Skin epidermis (tissue), 12 donors: ENCODE data around the gene KCND3.

Experiments
- H3K27ac ChIP-seq, 21 experiments: fragments of 200-600 bp; sonication (generic) in 11 of 21; one replicate each; pipeline ENCODE4 v1.5.0; 2020; ENCODE audit warnings: mild to moderate bottlenecking in 3 of 21, inconsistent platforms in 2 of 21, moderate library complexity in 2 of 21
- H3K4me3 ChIP-seq, 7 experiments: fragments of 200-600 bp; sonication (generic) in 2 of 7; one replicate each; pipeline ENCODE4 v1.5.0; 2020; ENCODE audit warnings: inconsistent platforms in 2 of 7, mild to moderate bottlenecking in 2 of 7, moderate library complexity in 1 of 7

Gene KCND3

GRCh38 chr1:111990026-111990877 lies 784 bp upstream of the KCND3 start:
- Histone ChIP-seq H3K4me3 (peak overlapping the region; percentile 35 to 58 (median 45)), H3K27ac (peak overlapping the region in 17 of 21 experiments; percentile 2 to 86 (median 73))

DNA sequence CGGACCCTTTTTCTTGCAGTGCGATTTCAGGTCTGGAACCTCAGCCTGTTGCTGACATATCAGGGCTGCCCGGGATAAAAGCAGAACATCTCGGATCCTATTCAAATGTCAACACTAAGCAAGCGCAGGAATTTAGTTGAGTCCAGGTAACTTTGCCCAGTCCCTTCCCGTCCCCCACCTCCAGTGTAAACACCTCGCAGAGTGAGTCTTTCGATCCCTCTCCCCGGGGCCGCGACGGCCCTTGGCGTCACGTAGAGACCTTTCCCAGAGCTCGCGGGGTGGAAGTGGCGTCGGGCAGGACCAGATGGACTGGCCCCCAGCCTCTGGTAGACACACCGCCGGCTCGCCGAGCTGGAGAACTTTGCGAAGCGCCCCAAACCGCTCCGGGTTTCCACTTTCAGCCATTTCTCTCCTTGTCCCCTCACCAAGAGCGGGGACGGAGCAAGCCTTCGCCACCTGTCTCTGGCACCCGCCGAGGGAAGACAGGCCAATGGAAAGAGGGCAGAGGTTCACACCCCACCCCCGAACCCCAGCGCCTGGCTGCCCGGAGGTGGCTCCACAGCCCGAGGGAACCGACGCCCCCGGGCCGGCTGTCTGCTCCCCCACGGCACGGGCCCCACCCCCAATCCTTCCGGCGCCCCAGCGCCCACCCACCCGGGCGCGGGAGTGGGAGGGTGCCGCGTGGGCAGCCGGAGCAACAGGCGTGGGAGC lies 570 bp downstream of the KCND3 start:
- Histone ChIP-seq H3K27ac (peak overlapping the region in 6 of 21 experiments; percentile 47 to 86 (median 77)), H3K4me3 (peak overlapping the region; percentile 29 to 58 (median 45))

GRCh38 chr1:111988377-111988742 lies 1.1 kb downstream of the KCND3 start:
- Histone ChIP-seq H3K4me3 (peak overlapping the region in 4 of 7 experiments; percentile 44 to 58 (median 51)), H3K27ac (no peak overlapping the region)

- H3K4me3 ChIP-seq = no peak overlapping the region
- no peak overlapping the region for H3K27ac ChIP-seq
These were observed 2.0 kb downstream of the KCND3 start for GRCh38 chr1:111987502-111987901.

DNA sequence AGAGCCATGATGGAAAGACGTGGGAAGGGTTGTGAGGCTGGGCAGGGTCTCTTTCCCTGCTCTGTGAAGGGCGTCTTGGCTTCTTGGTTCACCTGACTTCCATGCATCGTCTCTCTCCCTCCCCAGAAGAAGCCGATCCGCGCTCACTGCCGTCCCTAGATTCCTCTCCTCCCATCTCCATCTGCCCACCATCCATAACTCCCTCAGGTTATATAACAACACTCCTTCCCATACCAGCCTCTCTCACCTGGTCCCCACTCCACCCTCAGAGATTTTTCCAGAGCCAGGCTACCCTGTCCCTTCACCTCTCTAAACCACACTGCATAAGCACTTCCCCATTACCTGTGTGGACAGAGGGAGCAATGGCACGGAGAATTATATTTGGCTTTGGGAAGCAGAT lies 6.0 kb downstream of the KCND3 start:
- H3K27ac ChIP-seq = no peak overlapping the region
- no peak overlapping the region for H3K4me3 ChIP-seq

DNA sequence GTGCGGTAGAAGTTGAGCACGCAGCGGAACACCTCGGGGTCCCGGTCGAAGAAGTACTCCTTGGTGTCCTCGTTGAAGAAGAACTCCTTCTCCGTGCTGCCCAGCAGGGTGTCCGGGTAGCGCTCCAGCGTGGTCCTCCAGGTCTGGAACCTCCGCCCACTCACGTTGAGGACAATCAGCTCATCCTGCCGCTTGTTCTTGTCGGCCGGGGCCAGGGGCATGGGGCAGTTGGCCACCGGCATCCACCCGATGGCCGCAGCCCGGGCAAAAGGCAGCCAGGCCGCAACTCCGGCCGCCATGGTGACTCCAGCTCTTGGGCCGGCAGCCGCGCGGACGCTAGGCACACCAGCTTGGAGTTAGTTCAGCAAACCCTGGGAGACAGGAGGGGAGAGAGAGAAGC lies 7.0 kb downstream of the KCND3 start:
- H3K27ac ChIP-seq = no peak overlapping the region
- no peak overlapping the region for H3K4me3 ChIP-seq

DNA sequence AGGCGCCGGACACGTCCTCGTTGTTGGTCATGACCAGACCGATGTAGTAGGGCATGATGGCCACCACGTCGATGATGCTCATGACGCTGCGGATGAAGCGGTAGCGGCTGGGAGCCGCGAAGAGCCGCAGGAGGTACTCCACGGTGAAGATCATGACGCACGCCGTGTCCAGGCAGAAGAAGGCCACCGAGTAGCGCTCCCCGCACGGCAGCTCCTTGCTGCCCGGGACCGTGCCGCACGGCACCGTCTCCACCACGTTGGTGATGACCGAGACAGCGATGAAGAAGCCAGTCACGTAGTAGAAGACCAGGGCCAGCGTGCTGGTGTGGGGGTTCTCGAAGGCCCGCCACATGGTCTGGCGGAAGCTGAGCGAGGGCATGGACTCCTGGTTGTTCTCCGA lies 7.6 kb downstream of the KCND3 start:
- Histone ChIP-seq H3K4me3 (no peak overlapping the region), H3K27ac (no peak overlapping the region)

- Histone ChIP-seq H3K27ac (no peak overlapping the region), H3K4me3 (no peak overlapping the region)
These were observed 8.4 kb downstream of the KCND3 start for GRCh38 chr1:111981090-111981489.

- no peak overlapping the region for H3K27ac ChIP-seq
- H3K4me3 ChIP-seq = no peak overlapping the region
These were observed 8.8 kb downstream of the KCND3 start for GRCh38 chr1:111980686-111981085.

GRCh38 chr1:111978695-111979094 lies 10.8 kb downstream of the KCND3 start:
- Histone ChIP-seq H3K27ac (no peak overlapping the region), H3K4me3 (no peak overlapping the region)

DNA sequence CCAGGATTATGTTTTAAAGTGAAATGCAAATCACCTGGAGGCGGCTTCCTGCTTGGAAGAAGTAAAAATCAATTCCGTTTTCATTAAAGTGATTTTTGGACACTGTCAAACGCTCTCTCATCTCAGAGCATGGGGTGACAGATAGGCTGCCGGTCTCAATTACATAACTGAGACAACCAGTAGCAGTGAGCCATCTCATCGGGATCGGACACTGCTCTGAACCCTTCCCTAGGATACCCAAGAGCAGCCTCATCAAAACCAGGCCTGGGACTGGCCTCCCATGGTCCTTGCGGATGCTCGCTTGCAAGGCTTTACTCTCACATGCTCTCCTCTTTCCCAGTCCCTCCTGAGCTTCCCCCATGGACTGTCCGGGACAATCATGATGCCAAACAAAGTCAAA lies 12.1 kb downstream of the KCND3 start:
- H3K4me3 ChIP-seq = no peak overlapping the region
- no peak overlapping the region for H3K27ac ChIP-seq

DNA sequence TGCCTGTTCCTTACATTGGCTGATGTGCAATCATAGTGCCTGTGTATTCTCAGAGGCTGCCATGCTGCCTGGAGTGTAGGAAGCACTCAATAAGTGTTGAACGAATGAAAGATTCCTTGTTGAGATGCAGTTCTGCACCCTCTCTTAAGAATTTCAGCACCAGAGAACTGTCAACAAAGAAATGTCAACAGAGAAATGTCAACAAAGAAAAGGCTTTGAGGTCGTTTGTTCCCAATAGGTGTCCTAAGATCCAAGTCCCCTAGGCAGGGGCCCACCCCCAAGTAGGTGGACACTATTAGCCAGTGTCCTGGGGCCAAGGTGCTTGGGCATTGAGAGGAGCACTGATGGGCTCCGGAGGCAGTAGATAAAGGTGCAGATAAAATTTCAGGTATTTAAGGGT lies 12.6 kb downstream of the KCND3 start:
- H3K4me3 ChIP-seq = no peak overlapping the region
- no peak overlapping the region for H3K27ac ChIP-seq

GRCh38 chr1:111976332-111976731 lies 13.1 kb downstream of the KCND3 start:
- no peak overlapping the region for H3K4me3 ChIP-seq
- no peak overlapping the region for H3K27ac ChIP-seq

DNA sequence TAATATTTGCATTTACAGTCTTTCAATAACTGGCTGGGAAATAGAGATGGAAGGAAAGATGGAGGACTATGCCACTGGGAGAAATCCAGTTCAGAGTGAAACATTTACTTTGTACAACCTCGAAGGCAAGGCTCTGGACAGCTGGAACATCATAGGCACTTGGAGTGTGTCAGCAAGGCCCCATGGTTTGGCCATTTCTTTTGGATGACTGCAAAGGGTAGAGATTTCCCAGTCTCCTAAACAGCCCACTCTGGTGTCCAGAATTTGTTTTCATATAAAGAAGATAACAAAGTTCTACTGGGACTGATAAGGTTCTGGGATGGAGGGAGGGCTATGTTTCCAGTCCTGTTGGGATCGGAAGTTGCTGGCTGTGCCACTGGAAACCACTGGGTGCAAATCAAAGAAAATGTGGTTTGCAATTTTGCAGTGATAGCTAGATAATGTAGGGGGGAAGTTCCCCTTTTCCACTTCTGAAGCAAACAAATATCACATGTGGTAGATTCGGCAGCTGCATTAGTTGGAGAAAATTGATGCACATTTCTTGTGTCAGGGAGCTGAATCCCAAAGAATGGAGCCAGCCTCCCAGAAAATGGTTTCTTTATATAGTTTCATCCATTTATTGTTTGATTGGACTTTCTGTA lies 16.2 kb downstream of the KCND3 start:
- Histone ChIP-seq H3K27ac (no peak overlapping the region), H3K4me3 (no peak overlapping the region)

GRCh38 chr1:111971396-111971795 lies 18.1 kb downstream of the KCND3 start:
- H3K27ac ChIP-seq = no peak overlapping the region
- no peak overlapping the region for H3K4me3 ChIP-seq

DNA sequence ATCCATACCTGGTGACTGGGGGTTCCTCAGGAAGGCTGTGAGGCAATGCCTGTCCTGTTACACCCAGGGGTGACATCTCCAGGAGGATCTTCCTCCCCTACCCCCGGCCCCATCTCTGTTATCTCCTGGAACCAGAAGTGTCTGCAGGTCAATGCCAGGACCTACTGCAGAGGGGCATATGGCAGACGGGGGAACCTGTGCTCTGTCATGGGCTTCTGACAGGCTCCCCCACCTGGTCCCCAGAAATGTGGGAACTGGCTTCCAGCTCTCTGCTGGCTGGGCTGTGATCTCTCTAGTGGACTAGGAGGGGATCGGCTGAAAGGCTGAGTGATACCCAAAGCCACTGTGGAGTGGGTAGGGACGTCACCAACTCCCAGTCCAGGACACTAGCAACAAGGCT lies 21.0 kb downstream of the KCND3 start:
- Histone ChIP-seq H3K4me3 (no peak overlapping the region), H3K27ac (no peak overlapping the region)

GRCh38 chr1:111967886-111968285 lies 21.6 kb downstream of the KCND3 start:
- H3K4me3 ChIP-seq = no peak overlapping the region
- H3K27ac ChIP-seq = no peak overlapping the region

GRCh38 chr1:111967067-111967690 lies 22.3 kb downstream of the KCND3 start:
- Histone ChIP-seq H3K4me3 (no peak overlapping the region), H3K27ac (no peak overlapping the region)

DNA sequence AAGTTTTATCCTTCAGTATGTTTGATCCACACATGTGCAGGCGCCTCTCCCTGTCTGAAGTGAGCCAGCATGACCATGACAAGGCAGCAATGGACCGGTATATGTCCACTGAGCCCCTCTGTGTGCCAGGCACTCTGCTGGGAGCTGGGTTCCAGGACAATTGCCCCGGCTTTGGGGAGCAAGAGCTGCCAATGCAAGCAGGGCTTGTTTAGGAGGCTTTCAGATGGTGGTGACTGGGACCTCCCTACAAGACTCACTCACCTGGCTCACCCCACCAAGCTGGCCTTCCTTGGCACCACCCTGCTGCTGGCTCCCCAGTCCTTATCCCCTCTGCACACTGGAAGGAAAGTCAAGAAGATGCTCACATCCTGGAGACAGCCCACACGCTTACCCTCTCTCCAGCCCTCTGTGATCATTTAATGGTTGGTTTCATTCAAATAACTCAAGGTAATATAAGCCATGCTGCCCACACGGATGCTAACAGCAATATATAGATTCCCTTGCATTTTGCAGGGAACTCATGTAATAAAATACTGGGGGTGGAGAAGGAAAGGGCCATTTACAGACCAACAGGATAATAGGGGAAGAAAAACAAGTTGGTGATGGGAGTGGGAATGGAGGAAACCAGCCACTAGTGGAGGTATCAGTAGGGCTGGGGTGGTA lies 23.6 kb downstream of the KCND3 start:
- Histone ChIP-seq H3K27ac (no peak overlapping the region), H3K4me3 (no peak overlapping the region)
